HepG2 (cell line): ENCODE measurements around the gene ACAP3. TPM values are rescaled to one million over a fixed set of nuclear protein-coding genes. Genes with fewer than 3 reads are reported as not detected.

Source experiments
- CENPX ChIP-seq: sonication (generic); formaldehyde crosslinking; IDR thresholded peaks from 2 replicates; pipeline ENCODE4 v1.9.0; 2021; ENCODE audit warnings: mild to moderate bottlenecking, missing genetic modification reagents, moderate library complexity
- HOXD1 ChIP-seq: sonication (generic); formaldehyde crosslinking; IDR thresholded peaks from 2 replicates; pipeline ENCODE4 v1.5.0; 2020; ENCODE audit warnings: missing genetic modification reagents
- KDM1A ChIP-seq: IDR thresholded peaks from 2 replicates; pipeline ENCODE4 v1.6.1; 2016; ENCODE audit warnings: missing compliant biosample characterization
- NR2F2 ChIP-seq: IDR thresholded peaks from 2 replicates; pipeline ENCODE4 v1.6.1; 2012; ENCODE audit warnings: low read depth, inconsistent platforms, borderline replicate concordance
- SOX13 ChIP-seq, 3 experiments: fragments of 450-650 bp in 1 of 3; sonication (generic) in 1 of 3; formaldehyde crosslinking in 1 of 3; IDR thresholded peaks in 2 of 3; conservative IDR thresholded peaks in 1 of 3; 2 replicates each; pipeline versions ENCODE4 v1.5.0 to v1.6.1; 2016 to 2020; ENCODE audit warnings: antibody characterized with exemption in 1 of 3, mild to moderate bottlenecking in 1 of 3, missing compliant biosample characterization in 1 of 3, missing genetic modification reagents in 1 of 3, moderate library complexity in 1 of 3
- ZNF143 ChIP-seq: sonication (generic); formaldehyde crosslinking; IDR thresholded peaks from 2 replicates; pipeline ENCODE4 v1.4.0; 2020; ENCODE audit warnings: missing genetic modification reagents
- ZNF235 ChIP-seq: sonication (generic); formaldehyde crosslinking; IDR thresholded peaks from 2 replicates; pipeline ENCODE4 v1.8.1; 2023; ENCODE audit warnings: mild to moderate bottlenecking, missing genetic modification reagents, borderline replicate concordance
- ZNF432 ChIP-seq: sonication (generic); formaldehyde crosslinking; IDR thresholded peaks from 2 replicates; pipeline ENCODE4 v1.5.0; 2020; ENCODE audit warnings: missing genetic modification reagents, mild to moderate bottlenecking, borderline replicate concordance
- ZNF562 ChIP-seq: sonication (generic); formaldehyde crosslinking; IDR thresholded peaks from 2 replicates; pipeline ENCODE4 v1.8.0; 2022; ENCODE audit warnings: missing genetic modification reagents, borderline replicate concordance
- ZNF724P ChIP-seq: sonication (generic); formaldehyde crosslinking; IDR thresholded peaks from 2 replicates; pipeline ENCODE4 v1.8.0; 2022; ENCODE audit warnings: missing genetic modification reagents, borderline replicate concordance
- ZNF775 ChIP-seq: sonication (generic); formaldehyde crosslinking; IDR thresholded peaks from 2 replicates; pipeline ENCODE4 v1.4.0; 2020; ENCODE audit warnings: missing genetic modification reagents, mild to moderate bottlenecking, moderate library complexity, borderline replicate concordance
- ZSCAN12 ChIP-seq: sonication (generic); formaldehyde crosslinking; IDR thresholded peaks from 2 replicates; pipeline ENCODE4 v1.9.0; 2021; ENCODE audit warnings: mild to moderate bottlenecking, missing genetic modification reagents
- polyA plus RNA-seq, 8 experiments: library from polyadenylated mRNA; depleted of rRNA in 3 of 8; stranded (reverse) in 7 of 8; unstranded in 1 of 8; fragments of >200 nt; fragmentation: Illumina TruSeq in 4 of 8; extraction: Trizol in 4 of 8; gene quantifications; 2 replicates each; pipeline versions ENCODE4 v1.2.1 to v1.2.3, GENCODE V29; 2011 to 2016; ENCODE audit warnings: low read depth in 4 of 8, missing spikeins in 1 of 8, mixed read lengths in 1 of 8; ENCODE audit not compliant: insufficient read depth in 1 of 8
- total RNA-seq, 5 experiments: library from RNA; depleted of rRNA; stranded (reverse); fragments of >200 nt; fragmentation: Illumina TruSeq; extraction: Trizol; gene quantifications; 2 replicates each; pipeline ENCODE4 v1.2.3, GENCODE V29; 2016; ENCODE audit warnings: low read depth in 1 of 5
- TF ChIP-seq, protein P1 (sequence below): sonication (generic); formaldehyde crosslinking; IDR thresholded peaks from 2 replicates; pipeline ENCODE4 v1.9.0; 2022; ENCODE audit warnings: low read depth, missing genetic modification reagents
- TF ChIP-seq, protein P2 (sequence below): sonication (generic); formaldehyde crosslinking; IDR thresholded peaks from 2 replicates; pipeline ENCODE4 v1.9.0; 2021; ENCODE audit warnings: missing genetic modification reagents, borderline replicate concordance
- TF ChIP-seq, protein P3 (sequence below): sonication (generic); formaldehyde crosslinking; IDR thresholded peaks from 2 replicates; pipeline ENCODE4 v1.8.0; 2022; ENCODE audit warnings: mild to moderate bottlenecking, missing genetic modification reagents
- TF ChIP-seq, protein P4 (sequence below): sonication (generic); formaldehyde crosslinking; IDR thresholded peaks from 2 replicates; pipeline ENCODE4 v1.4.0; 2020; ENCODE audit warnings: missing genetic modification reagents
- TF ChIP-seq, protein P5 (sequence below): sonication (generic); formaldehyde crosslinking; IDR thresholded peaks from 2 replicates; pipeline ENCODE4 v1.5.1; 2020; ENCODE audit warnings: mild to moderate bottlenecking, missing genetic modification reagents, borderline replicate concordance

ACAP3 gene
- total and polyA plus RNA-seq, 2 of the 13 experiments (the other 11 are each of a cell fraction or from before 2014, with no cell fraction given): 29.4 to 50.8 TPM

DNA sequence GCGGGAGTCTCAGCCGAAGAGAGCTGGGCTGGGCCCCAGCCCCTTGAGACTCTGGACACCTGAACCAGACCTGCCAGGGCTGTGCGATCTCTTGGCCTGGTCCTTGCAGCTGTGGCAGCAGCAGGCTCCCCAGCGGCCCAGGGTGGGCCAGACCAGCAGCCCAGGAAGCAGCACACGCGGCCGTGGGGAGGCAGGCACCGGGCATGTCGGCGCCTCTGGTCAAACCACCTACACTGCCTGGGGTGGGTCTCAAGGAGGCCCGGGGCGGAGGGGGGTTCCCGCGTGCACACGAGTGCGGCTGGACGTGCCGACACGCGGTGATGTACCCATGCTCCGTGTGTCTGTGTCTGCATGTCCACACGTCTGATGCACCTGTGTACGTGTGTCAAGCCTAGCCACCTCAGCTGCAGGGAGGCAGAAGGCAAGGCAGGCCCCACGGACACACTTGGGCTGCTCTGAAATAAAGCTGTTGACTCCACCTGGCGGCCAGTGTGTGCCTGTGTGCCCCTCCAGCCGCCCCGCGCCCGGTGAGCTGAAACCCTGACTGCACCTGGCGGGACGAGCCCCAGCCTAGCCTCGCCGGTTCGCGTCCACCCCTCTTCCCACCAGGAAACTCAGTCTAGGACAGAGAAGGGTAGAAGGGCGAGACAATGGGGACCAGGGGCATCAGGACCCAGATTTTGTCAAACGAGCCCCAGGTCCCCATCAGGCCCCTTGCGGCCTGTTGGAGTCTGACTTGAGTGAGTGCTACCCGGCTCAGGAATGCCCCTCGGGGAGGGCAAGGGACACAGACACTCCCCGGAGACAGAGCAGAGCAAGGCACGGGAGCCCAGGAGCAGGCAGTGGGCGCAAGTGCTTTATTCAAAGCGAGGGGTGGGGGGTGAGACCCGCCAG, 15.9 kb downstream of the ACAP3 start (continued):
- TF ChIP-seq, protein P1, sequence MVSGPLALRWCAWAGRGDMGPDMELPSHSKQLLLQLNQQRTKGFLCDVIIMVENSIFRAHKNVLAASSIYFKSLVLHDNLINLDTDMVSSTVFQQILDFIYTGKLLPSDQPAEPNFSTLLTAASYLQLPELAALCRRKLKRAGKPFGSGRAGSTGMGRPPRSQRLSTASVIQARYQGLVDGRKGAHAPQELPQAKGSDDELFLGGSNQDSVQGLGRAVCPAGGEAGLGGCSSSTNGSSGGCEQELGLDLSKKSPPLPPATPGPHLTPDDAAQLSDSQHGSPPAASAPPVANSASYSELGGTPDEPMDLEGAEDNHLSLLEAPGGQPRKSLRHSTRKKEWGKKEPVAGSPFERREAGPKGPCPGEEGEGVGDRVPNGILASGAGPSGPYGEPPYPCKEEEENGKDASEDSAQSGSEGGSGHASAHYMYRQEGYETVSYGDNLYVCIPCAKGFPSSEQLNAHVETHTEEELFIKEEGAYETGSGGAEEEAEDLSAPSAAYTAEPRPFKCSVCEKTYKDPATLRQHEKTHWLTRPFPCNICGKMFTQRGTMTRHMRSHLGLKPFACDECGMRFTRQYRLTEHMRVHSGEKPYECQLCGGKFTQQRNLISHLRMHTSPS: 0 out of 2 replicates have a peak, but pooled peaks have one; percentile 35
- no peak for TF ChIP-seq NR2F2
- TF ChIP-seq KDM1A (CRISPR knock-in tag): no peak
- TF ChIP-seq, protein P2, sequence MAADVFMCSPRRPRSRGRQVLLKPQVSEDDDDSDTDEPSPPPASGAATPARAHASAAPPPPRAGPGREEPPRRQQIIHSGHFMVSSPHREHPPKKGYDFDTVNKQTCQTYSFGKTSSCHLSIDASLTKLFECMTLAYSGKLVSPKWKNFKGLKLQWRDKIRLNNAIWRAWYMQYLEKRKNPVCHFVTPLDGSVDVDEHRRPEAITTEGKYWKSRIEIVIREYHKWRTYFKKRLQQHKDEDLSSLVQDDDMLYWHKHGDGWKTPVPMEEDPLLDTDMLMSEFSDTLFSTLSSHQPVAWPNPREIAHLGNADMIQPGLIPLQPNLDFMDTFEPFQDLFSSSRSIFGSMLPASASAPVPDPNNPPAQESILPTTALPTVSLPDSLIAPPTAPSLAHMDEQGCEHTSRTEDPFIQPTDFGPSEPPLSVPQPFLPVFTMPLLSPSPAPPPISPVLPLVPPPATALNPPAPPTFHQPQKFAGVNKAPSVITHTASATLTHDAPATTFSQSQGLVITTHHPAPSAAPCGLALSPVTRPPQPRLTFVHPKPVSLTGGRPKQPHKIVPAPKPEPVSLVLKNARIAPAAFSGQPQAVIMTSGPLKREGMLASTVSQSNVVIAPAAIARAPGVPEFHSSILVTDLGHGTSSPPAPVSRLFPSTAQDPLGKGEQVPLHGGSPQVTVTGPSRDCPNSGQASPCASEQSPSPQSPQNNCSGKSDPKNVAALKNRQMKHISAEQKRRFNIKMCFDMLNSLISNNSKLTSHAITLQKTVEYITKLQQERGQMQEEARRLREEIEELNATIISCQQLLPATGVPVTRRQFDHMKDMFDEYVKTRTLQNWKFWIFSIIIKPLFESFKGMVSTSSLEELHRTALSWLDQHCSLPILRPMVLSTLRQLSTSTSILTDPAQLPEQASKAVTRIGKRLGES (CRISPR knock-in tag): no peak
- TF ChIP-seq CENPX (CRISPR knock-in tag): no peak
- no peak for TF ChIP-seq ZNF432 (CRISPR knock-in tag)
- TF ChIP-seq ZNF235 (CRISPR knock-in tag): no peak; the same call in 1 of the 2 replicates
- TF ChIP-seq, protein P3, sequence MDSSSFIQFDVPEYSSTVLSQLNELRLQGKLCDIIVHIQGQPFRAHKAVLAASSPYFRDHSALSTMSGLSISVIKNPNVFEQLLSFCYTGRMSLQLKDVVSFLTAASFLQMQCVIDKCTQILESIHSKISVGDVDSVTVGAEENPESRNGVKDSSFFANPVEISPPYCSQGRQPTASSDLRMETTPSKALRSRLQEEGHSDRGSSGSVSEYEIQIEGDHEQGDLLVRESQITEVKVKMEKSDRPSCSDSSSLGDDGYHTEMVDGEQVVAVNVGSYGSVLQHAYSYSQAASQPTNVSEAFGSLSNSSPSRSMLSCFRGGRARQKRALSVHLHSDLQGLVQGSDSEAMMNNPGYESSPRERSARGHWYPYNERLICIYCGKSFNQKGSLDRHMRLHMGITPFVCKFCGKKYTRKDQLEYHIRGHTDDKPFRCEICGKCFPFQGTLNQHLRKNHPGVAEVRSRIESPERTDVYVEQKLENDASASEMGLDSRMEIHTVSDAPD (CRISPR knock-in tag): no peak
- TF ChIP-seq ZNF143 (CRISPR knock-in tag): no peak
- no peak for TF ChIP-seq SOX13 (IDR thresholded peaks at IDR 0.05)
- no peak for TF ChIP-seq SOX13 (CRISPR knock-in tag; conservative IDR thresholded peaks at IDR 0.05 in 1 of 2, IDR thresholded peaks at IDR 0.05 in 1 of 2)
- TF ChIP-seq ZNF562 (CRISPR knock-in tag): no peak
- no peak for TF ChIP-seq HOXD1 (CRISPR knock-in tag)
- TF ChIP-seq ZNF724P (CRISPR knock-in tag): no peak
- TF ChIP-seq, protein P4, sequence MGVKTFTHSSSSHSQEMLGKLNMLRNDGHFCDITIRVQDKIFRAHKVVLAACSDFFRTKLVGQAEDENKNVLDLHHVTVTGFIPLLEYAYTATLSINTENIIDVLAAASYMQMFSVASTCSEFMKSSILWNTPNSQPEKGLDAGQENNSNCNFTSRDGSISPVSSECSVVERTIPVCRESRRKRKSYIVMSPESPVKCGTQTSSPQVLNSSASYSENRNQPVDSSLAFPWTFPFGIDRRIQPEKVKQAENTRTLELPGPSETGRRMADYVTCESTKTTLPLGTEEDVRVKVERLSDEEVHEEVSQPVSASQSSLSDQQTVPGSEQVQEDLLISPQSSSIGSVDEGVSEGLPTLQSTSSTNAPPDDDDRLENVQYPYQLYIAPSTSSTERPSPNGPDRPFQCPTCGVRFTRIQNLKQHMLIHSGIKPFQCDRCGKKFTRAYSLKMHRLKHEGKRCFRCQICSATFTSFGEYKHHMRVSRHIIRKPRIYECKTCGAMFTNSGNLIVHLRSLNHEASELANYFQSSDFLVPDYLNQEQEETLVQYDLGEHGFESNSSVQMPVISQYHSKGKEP: no peak
- no peak for TF ChIP-seq ZNF775
- no peak for TF ChIP-seq ZSCAN12 (CRISPR knock-in tag)
- TF ChIP-seq, protein P5, sequence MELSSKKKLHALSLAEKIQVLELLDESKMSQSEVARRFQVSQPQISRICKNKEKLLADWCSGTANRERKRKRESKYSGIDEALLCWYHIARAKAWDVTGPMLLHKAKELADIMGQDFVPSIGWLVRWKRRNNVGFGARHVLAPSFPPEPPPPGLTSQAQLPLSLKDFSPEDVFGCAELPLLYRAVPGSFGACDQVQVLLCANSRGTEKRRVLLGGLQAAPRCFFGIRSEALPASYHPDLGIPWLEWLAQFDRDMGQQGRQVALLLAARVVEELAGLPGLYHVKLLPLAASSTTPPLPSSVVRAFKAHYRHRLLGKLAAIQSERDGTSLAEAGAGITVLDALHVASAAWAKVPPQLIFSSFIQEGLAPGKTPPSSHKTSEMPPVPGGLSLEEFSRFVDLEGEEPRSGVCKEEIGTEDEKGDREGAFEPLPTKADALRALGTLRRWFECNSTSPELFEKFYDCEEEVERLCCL (CRISPR knock-in tag): no peak
